Lower lobe of right lung (tissue), 2 donors: ENCODE data around the gene MICU1. TPM values are rescaled to one million over a fixed set of nuclear protein-coding genes. Genes with fewer than 3 reads are reported as not detected.

ENCODE experiments used
- ATAC-seq, 2 donors: fragments of 200-7000 bp; cut with Tn5 transposase; one replicate each; pipeline ENCODE4 v1.9.1; 2020 to 2022; ENCODE audit warnings: mild to moderate bottlenecking in 2 of 2, moderate library complexity in 2 of 2
- DNase-seq: peaks from one replicate; pipeline ENCODE4 v3.0.0-alpha.2; 2020
- H3K27ac ChIP-seq: fragments of 200-600 bp; one replicate; pipeline ENCODE4 v1.8.0; 2022
- H3K27me3 ChIP-seq: fragments of 200-600 bp; one replicate; pipeline ENCODE4 v1.8.0; 2022; ENCODE audit warnings: low read depth
- H3K36me3 ChIP-seq: fragments of 200-600 bp; one replicate; pipeline ENCODE4 v1.8.0; 2022; ENCODE audit warnings: mild to moderate bottlenecking
- H3K4me1 ChIP-seq: fragments of 200-600 bp; one replicate; pipeline ENCODE4 v1.8.0; 2022
- H3K4me3 ChIP-seq: fragments of 200-600 bp; one replicate; pipeline ENCODE4 v1.8.0; 2022; ENCODE audit warnings: mild to moderate bottlenecking
- H3K9me3 ChIP-seq: fragments of 200-600 bp; one replicate; pipeline ENCODE4 v1.8.0; 2022
- CTCF ChIP-seq: fragments of 200-600 bp; IDR thresholded peaks from one replicate; pipeline ENCODE4 v1.8.0; 2022; ENCODE audit warnings: antibody characterized with exemption, mild to moderate bottlenecking
- intact Hi-C: fragments of 100-400 bp; cut with DNase I; formaldehyde crosslinking; loops from one replicate; pipeline ENCODE4 v1.11.0; 2022
- total RNA-seq: library from RNA; stranded (reverse); fragmentation: NEBNext Ultra II Directional; extraction: Animal tissue kit (Norgen Biotek cat#: 25700); gene quantifications from one replicate; pipeline ENCODE4 v1.2.1, GENCODE V29; 2021
- donor health status: DM: no; HTN: yes; CAD: no; lungs with severe emphysema.

The MICU1 gene
- total RNA-seq, 1 donor from 2014 or later, result 57.1 TPM

DNA sequence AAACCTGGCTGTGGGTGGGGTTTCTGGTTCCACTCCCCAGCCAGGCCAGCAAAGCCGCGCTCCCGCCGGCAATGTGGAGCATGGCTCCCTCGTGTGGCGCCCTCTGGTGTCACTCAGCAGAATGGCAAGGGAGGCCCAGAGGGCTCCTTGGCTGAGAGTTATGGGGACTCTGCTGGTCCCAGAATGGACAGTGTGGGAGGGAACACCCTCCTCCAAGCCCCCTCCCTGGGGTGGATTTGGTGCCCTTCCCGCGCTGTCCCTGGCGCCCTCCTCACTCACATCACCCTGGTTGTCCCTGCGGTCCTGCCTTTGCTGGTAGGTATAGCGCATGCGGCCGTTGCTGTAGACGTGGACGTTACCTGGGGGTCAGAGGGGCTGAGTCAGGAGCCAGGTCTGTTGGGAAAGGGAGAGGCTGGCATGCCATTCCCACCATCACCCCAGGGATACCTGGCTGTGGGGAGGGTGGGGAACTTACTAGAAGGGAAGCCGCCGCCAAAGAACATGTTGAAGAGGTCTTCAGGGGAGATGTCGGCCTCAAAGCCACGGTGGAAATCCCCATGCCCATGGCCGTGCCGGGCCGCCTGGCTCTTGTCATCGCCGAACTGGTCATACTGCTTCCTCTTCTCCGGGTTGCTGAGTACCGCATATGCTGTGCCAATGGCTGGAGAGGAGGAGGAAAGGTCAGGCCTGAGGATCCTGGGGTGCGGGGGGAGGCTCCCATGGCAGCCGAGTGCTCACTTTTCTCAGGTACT, 285.2 kb downstream of the MICU1 start:
- DNase-seq (peak; percentile 85), ATAC-seq (peak; percentile 80 to 81)
- peak; percentile 98 for TF ChIP-seq CTCF
- H3K9me3 ChIP-seq, result no peaks in the 10 kb centered on the region
- H3K4me3 ChIP-seq, result no peak overlapping the region
- intact Hi-C loops, result no loop called here
- peaks cover 35% of the 10 kb centered on the region for H3K4me1 ChIP-seq
- no peaks in the 10 kb centered on the region for H3K27me3 ChIP-seq
- peak overlapping the region; percentile 65 for H3K27ac ChIP-seq
- H3K36me3 ChIP-seq, result peaks cover 87% of the 10 kb centered on the region

DNA sequence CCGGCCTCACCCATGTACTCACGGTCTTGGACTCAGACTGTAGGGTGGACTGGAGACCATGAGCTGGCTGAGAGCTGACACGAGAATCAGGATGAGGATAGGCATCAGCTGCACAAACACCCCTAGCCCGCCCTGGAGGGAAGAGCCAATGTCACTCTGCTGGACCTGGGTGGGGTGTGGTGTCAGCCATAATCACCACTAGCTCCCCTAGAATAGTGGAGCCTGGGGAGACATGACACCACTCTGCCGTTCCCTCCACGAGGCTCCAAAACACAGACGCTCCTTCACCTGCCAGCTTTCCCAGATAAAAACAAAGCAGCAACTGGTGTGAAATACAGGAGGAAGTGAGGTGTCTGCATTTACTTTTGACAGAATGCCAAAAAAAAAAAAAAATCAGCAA, 287.7 kb downstream of the MICU1 start:
- Histone ChIP-seq H3K27ac (no peak overlapping the region), H3K9me3 (no peaks in the 10 kb centered on the region), H3K27me3 (no peaks in the 10 kb centered on the region), H3K36me3 (peaks cover 88% of the 10 kb centered on the region), H3K4me3 (no peak overlapping the region), H3K4me1 (peaks cover 60% of the 10 kb centered on the region)
- no peak for ATAC-seq
- DNase-seq, result no peak
- no peak for TF ChIP-seq CTCF
- intact Hi-C loops, result no loop called here

DNA sequence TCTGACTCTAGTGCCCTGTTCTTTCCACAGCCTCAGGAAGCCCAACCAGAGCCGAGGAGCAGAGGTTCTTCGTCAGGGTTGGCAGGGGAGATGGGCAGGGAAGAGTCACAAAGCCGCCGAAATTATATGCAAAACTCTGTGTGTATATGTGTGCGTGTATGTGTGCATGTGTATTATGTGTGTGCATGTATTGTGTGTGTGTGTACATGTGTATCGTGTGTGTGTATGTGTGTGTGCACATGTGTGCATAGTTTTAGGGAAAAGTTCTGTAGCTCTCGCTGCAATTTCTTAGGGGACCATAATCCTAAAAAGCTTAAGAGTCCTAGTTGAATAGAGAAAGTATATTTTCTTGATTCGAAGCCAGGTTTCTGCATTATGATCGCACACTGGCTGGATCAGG, 288.2 kb downstream of the MICU1 start:
- Histone ChIP-seq H3K36me3 (peaks cover 84% of the 10 kb centered on the region), H3K9me3 (no peaks in the 10 kb centered on the region), H3K4me1 (peaks cover 64% of the 10 kb centered on the region), H3K27ac (no peak overlapping the region), H3K4me3 (no peak overlapping the region), H3K27me3 (no peaks in the 10 kb centered on the region)
- no peak for TF ChIP-seq CTCF
- no peak for DNase-seq
- intact Hi-C loops, result no loop called here
- ATAC-seq, result no peak

GRCh38 chr10:72337039-72337629, 288.7 kb downstream of the MICU1 start:
- intact Hi-C loops, result no loop called here
- no peaks in the 10 kb centered on the region for H3K9me3 ChIP-seq
- ATAC-seq (peak; percentile 40 to 56), DNase-seq (peak; percentile 88)
- TF ChIP-seq CTCF, result peak; percentile 97
- no peaks in the 10 kb centered on the region for H3K27me3 ChIP-seq
- peaks cover 78% of the 10 kb centered on the region for H3K36me3 ChIP-seq
- H3K4me1 ChIP-seq, result peaks cover 70% of the 10 kb centered on the region
- H3K27ac ChIP-seq, result peak overlapping the region; percentile 94
- no peak overlapping the region for H3K4me3 ChIP-seq

DNA sequence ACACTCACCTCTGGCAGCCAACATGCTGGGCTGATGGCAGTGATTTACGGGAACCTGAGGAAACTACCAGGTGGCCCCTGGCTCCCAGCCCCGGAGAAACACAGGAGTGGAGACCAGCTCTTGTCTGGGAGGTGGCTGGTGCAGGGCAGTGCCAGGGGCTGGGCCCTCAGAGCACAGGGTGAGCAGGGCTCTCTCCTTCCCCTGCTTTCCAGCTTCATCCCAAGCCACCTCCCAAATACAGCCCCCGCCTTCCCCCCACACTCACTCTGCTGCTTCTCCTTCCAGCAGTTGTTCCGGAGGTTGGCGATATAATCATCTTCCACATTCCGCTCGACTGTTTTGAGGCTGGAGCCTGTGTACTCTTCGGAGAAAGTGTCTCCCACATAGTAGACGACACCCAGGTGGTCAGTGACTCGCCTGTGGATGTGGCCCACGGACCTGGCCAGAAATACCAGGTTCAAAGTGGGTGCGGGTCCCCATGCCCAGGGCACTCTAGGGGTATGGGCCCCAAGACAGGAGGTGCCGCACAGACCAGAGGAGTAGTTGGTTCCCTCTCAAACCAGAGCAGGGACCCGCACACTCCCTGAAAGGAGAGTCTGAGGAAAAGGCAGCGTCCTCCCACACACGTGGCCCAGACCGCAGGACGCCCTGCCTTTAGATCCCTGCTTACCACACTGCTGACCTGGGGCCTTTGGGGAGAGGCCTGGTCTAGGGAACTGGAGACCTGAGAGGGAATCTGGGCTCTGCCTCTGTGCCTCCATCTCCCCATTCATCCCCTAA, 289.4 kb downstream of the MICU1 start:
- no peak for TF ChIP-seq CTCF
- peaks cover 71% of the 10 kb centered on the region for H3K36me3 ChIP-seq
- H3K4me1 ChIP-seq, result peaks cover 76% of the 10 kb centered on the region
- peak overlapping the region; percentile 94 for H3K27ac ChIP-seq
- H3K9me3 ChIP-seq, result no peaks in the 10 kb centered on the region
- no peak overlapping the region for H3K4me3 ChIP-seq
- intact Hi-C loops, result no loop called here
- ATAC-seq (no peak), DNase-seq (peak; percentile 44)
- H3K27me3 ChIP-seq, result no peaks in the 10 kb centered on the region
